CD4-positive, alpha-beta T cell (primary cell): ENCODE results near the gene FYB1. TPM values are rescaled to one million over a fixed set of nuclear protein-coding genes. Genes with fewer than 3 reads are reported as not detected.

Source experiments
- ATAC-seq: fragments of 200-7000 bp; cut with Tn5 transposase; one replicate; pipeline ENCODE4 v1.10.0; 2022; ENCODE audit warnings: mild to moderate bottlenecking; ENCODE audit not compliant: poor library complexity
- CTCF ChIA-PET: fragments of 350-600 bp; sonication (Branson Sonifier 250); formaldehyde crosslinking; loops from one replicate; lab custom pipeline; 2021; ENCODE audit warnings: antibody characterized with exemption, inconsistent platforms; lab: Charles Lee
- POLR2A ChIA-PET: fragments of 350-600 bp; sonication (Branson Sonifier 250); formaldehyde crosslinking; loops from one replicate; lab custom pipeline; 2021; ENCODE audit warnings: antibody characterized with exemption, inconsistent platforms; lab: Charles Lee
- DNase-seq, 14 experiments: peaks; one replicate each; pipeline ENCODE4 v3.0.0-alpha.2; 2013 to 2020; ENCODE audit warnings: mixed read lengths in 2 of 14
- H3K27ac ChIP-seq, 2 donors: one replicate each; pipeline versions ENCODE4 v1.5.1 to v1.7.0; 2013; ENCODE audit warnings: low read length in 2 of 2, low read depth in 1 of 2, mild to moderate bottlenecking in 1 of 2
- H3K27me3 ChIP-seq, 2 experiments: 1 replicate in 1 of 2; 2 replicates in 1 of 2; pipeline versions ENCODE4 v1.6.1 to v1.7.0; 2013; ENCODE audit warnings: low read length in 2 of 2, control low read depth in 1 of 2, mild to moderate bottlenecking in 1 of 2, moderate library complexity in 1 of 2; ENCODE audit not compliant: insufficient read depth in 2 of 2, control insufficient read depth in 1 of 2
- H3K36me3 ChIP-seq: one replicate; pipeline ENCODE4 v1.6.1; 2013; ENCODE audit warnings: low read length, control low read depth; ENCODE audit not compliant: insufficient read depth
- H3K4me1 ChIP-seq: one replicate; pipeline ENCODE4 v1.6.1; 2013; ENCODE audit warnings: low read length, control low read depth; ENCODE audit not compliant: insufficient read depth
- H3K4me3 ChIP-seq: one replicate; pipeline ENCODE4 v1.5.1; 2013; ENCODE audit warnings: mild to moderate bottlenecking, low read length, moderate library complexity
- H3K9me3 ChIP-seq, 2 experiments: 1 replicate in 1 of 2; 2 replicates in 1 of 2; pipeline versions ENCODE4 v1.6.1 to v1.7.0; 2013; ENCODE audit warnings: low read length in 2 of 2, mild to moderate bottlenecking in 2 of 2, control low read depth in 1 of 2, moderate library complexity in 1 of 2; ENCODE audit not compliant: control insufficient read depth in 1 of 2, insufficient read depth in 1 of 2
- H3K27ac Mint-ChIP-seq: one replicate; pipeline ENCODE4 v1.8.0; 2020; ENCODE audit warnings: mixed read lengths
- H3K27me3 Mint-ChIP-seq: one replicate; pipeline ENCODE4 v1.8.0; 2021; ENCODE audit warnings: mixed read lengths
- H3K36me3 Mint-ChIP-seq: one replicate; pipeline ENCODE4 v1.8.0; 2021; ENCODE audit warnings: low read depth, mixed read lengths
- H3K4me1 Mint-ChIP-seq: one replicate; pipeline ENCODE4 v1.8.0; 2021; ENCODE audit warnings: low read depth, mixed read lengths
- H3K4me3 Mint-ChIP-seq: one replicate; pipeline ENCODE4 v1.8.0; 2020; ENCODE audit warnings: mild to moderate bottlenecking, mixed read lengths
- H3K9me3 Mint-ChIP-seq: one replicate; pipeline ENCODE4 v1.8.0; 2020; ENCODE audit warnings: mixed read lengths
- intact Hi-C, 2 experiments: fragments of 100-400 bp; cut with DNase I in 1 of 2; cut with micrococcal nuclease in 1 of 2; formaldehyde crosslinking; loops; one replicate each; pipeline versions ENCODE4 v1.15.1 to v1.9.0; 2023 to 2025; cut with DNase I, micrococcal nuclease
- total RNA-seq, 174 experiments: library from RNA in 2 of 174; stranded (reverse) in 2 of 174; gene quantifications; one replicate each; pipeline ENCODE4 v1.2.3 and lab custom pipeline; 2021 to 2026
- TF ChIP-seq, protein P1 (sequence below): fragments of 200-600 bp; IDR thresholded peaks from one replicate; pipeline ENCODE4 v1.8.0; 2022; ENCODE audit warnings: antibody characterized with exemption, mild to moderate bottlenecking

The FYB1 gene
- total RNA-seq, 2 experiments from 2014 or later, result 478 to 497 TPM

DNA sequence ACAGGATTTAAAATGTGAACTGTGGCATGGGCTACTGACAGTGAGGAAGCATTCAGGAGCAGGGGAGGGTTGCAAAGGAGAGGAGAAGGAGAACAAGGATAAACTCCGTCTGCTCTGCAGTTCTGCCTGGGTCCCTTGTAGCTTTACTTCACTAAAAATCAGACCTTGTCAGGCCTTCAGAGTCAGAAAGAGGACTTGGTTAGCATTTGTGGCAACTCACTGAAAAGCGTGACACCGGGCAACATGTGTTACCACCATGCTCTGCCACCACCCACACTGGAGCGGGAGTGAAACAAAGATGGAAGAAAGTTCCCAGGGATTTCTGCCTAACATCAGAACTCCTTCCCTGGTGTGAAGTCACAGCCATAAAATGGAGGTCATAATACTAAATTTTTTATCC lies 19.3 kb downstream of the FYB1 start:
- CTCF ChIA-PET, result interaction anchor here (1.0 to 15.2 kb wide), 7 partner anchors 8 to 83 kb away, joined by 4 to 140 read pairs (median 8); no protein-coding TSS in a partner anchor
- Histone ChIP-seq H3K27me3 (no peaks in the 10 kb centered on the region), H3K27ac (peak overlapping the region; percentile 82), H3K9me3 (no peaks in the 10 kb centered on the region), H3K36me3 (peaks cover 13% of the 10 kb centered on the region), H3K4me1 (peaks cover 31% of the 10 kb centered on the region), H3K4me3 (peak overlapping the region; percentile 76)
- TF ChIP-seq, protein P1, sequence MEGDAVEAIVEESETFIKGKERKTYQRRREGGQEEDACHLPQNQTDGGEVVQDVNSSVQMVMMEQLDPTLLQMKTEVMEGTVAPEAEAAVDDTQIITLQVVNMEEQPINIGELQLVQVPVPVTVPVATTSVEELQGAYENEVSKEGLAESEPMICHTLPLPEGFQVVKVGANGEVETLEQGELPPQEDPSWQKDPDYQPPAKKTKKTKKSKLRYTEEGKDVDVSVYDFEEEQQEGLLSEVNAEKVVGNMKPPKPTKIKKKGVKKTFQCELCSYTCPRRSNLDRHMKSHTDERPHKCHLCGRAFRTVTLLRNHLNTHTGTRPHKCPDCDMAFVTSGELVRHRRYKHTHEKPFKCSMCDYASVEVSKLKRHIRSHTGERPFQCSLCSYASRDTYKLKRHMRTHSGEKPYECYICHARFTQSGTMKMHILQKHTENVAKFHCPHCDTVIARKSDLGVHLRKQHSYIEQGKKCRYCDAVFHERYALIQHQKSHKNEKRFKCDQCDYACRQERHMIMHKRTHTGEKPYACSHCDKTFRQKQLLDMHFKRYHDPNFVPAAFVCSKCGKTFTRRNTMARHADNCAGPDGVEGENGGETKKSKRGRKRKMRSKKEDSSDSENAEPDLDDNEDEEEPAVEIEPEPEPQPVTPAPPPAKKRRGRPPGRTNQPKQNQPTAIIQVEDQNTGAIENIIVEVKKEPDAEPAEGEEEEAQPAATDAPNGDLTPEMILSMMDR, result no peak
- Mint-ChIP-seq H3K27me3 (no peaks in the 10 kb centered on the region), H3K4me1 (peaks cover 41% of the 10 kb centered on the region), H3K36me3 (peaks cover 75% of the 10 kb centered on the region), H3K27ac (peak overlapping the region; percentile 96), H3K9me3 (no peaks in the 10 kb centered on the region), H3K4me3 (peak overlapping the region; percentile 93)
- POLR2A ChIA-PET, result interaction anchor here (1.3 to 6.9 kb wide), 11 partner anchors 10 to 50 kb away, joined by 3 to 140 read pairs (median 11); partner anchors contain the start of gene FYB1
- DNase-seq (peak in 2 of 14 experiments; percentile 42 to 60), ATAC-seq (no peak)
- intact Hi-C loops, result loop anchor here (2.0 to 5.0 kb wide), 5 partner anchors 17 to 128 kb away; partner anchors contain the start of gene RICTOR (in 1 of the 2)

DNA sequence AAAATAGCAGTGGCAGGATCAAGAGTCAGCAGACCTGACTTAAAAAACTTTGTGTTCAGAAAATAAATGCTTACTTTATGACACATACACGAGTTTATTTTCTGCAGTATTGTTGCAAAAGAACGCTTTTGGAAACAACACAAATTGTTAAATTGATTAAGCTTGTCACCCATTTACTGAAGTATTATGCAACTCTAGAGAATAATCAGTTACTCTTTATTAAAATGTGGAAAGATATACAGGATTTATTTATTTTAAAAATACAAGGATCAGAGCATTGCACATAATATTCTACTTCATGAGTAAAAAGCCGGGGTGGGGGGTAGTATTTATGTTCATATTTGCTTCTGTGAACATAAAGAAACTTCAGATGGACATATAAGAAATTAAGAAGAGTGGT lies 20.0 kb downstream of the FYB1 start:
- Mint-ChIP-seq H3K9me3 (no peaks in the 10 kb centered on the region), H3K4me3 (peak overlapping the region; percentile 93), H3K4me1 (peaks cover 41% of the 10 kb centered on the region), H3K27ac (peak overlapping the region; percentile 96), H3K27me3 (no peaks in the 10 kb centered on the region), H3K36me3 (peaks cover 83% of the 10 kb centered on the region)
- TF ChIP-seq, protein P1, result no peak
- no peaks in the 10 kb centered on the region for H3K9me3 ChIP-seq
- H3K36me3 ChIP-seq, result peaks cover 21% of the 10 kb centered on the region
- H3K27ac ChIP-seq, result peak overlapping the region in 1 of 2 donors; percentile 82
- peak overlapping the region; percentile 76 for H3K4me3 ChIP-seq
- ATAC-seq, result no peak
- H3K4me1 ChIP-seq, result peaks cover 31% of the 10 kb centered on the region
- DNase-seq, result no peak
- ChIA-PET CTCF (interaction anchor here (2.6 to 15.2 kb wide), 2 partner anchors 18 to 25 kb away, joined by 7 to 140 read pairs; no protein-coding TSS in a partner anchor), POLR2A (interaction anchor here (1.0 to 6.9 kb wide), 6 partner anchors 10 to 35 kb away, joined by 4 to 140 read pairs (median 76); partner anchors contain the start of gene FYB1)
- no peaks in the 10 kb centered on the region for H3K27me3 ChIP-seq
- intact Hi-C loops, result loop anchor here in 1 of 2 experiments (5.0 kb wide), 2 partner anchors 37 to 127 kb away; partner anchors contain the start of gene RICTOR

DNA sequence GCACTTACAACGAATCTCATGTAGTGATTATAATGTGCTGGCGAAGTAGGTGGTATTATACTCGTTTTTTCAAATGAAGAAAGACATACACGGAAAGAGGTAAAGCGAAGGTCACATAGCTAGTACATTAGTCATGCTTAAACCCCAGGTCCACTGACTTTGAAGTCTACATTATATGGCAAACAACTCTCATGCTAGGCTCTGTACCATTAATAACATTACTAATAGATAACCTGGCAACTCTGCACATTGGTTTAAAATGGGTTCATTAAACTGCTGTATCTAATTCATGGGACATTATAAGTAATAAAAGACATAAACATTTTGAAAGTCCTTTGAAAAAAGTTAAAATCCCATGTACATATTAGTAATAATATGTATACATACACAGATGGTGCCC lies 21.2 kb downstream of the FYB1 start:
- H3K9me3 ChIP-seq, result no peaks in the 10 kb centered on the region
- no peaks in the 10 kb centered on the region for H3K27me3 Mint-ChIP-seq
- H3K27ac ChIP-seq, result peak overlapping the region in 1 of 2 donors; percentile 29
- peak overlapping the region; percentile 76 for H3K4me3 ChIP-seq
- TF ChIP-seq, protein P1, result no peak
- ChIA-PET POLR2A (interaction anchor here (1.3 to 13.9 kb wide), 4 partner anchors 9 to 19 kb away, joined by 11 to 209 read pairs (median 138); no protein-coding TSS in a partner anchor), CTCF (interaction anchor here (1.0 to 15.2 kb wide), 5 partner anchors 15 to 85 kb away, joined by 3 to 140 read pairs (median 4); no protein-coding TSS in a partner anchor)
- peaks cover 91% of the 10 kb centered on the region for H3K36me3 Mint-ChIP-seq
- no peaks in the 10 kb centered on the region for H3K9me3 Mint-ChIP-seq
- peaks cover 33% of the 10 kb centered on the region for H3K36me3 ChIP-seq
- H3K4me1 ChIP-seq, result peaks cover 37% of the 10 kb centered on the region
- ATAC-seq, result peak; percentile 19
- peak overlapping the region; percentile 87 for H3K4me3 Mint-ChIP-seq
- H3K27me3 ChIP-seq, result no peaks in the 10 kb centered on the region
- peak overlapping the region; percentile 96 for H3K27ac Mint-ChIP-seq
- H3K4me1 Mint-ChIP-seq, result peaks cover 42% of the 10 kb centered on the region
- peak in 1 of 14 experiments; percentile 54 for DNase-seq
- intact Hi-C loops, result loop anchor here in 1 of 2 experiments (5.0 kb wide), 2 partner anchors 36 to 126 kb away; partner anchors contain the start of gene RICTOR
